ENCODE results near the gene TNFRSF9. TPM values are rescaled to one million over a fixed set of nuclear protein-coding genes. Genes with fewer than 3 reads are reported as not detected.
A peak's percentile ranks its signal among the peaks of the same experiment; 100 is the strongest.

Gene TNFRSF9
- total and polyA plus RNA-seq, 9 of the 15 experiments (the other 6 are each of a cell fraction or from before 2014, with no cell fraction given): 0.04 to 0.29 (median 0.08) TPM; not detected in 1

DNA sequence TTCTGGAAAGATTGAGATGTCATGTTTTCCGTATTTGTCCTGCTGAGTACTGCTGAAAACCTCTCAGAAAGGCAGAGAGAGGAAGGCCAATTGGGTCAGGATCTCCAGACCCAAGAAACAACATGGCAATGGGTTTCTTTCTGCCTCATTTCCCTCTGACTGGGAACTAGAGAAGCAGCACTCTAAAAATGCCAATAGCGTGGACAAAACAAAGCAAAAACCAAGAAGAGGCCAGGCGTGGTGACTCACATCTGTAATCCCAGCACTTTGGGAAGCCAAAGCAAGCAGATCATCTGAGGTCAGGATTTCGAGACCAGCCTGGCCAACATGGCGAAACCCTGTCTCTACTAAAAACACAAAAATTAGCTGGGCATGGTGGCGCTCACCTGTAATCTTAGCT is 18.3 kb downstream of the TNFRSF9 start:
- 9% methylated on average over 6 of the region's 6 CpGs for WGBS (ENCODE audit: insufficient coverage, low coverage, missing lambda C conversion rate)
- H2AFZ ChIP-seq (ENCODE audit: low read depth, low read length): no peak overlapping the region
- FAIRE-seq (peak; percentile 49), DNase-seq (ENCODE audit: extremely low read depth in 1 of 4, low spot score in 3 of 4) (no peak), ATAC-seq (no peak)
- no peak overlapping the region for H3K27ac ChIP-seq (ENCODE audit: extremely low read depth, low read depth, low read length)
- no TSS peak for BruUV-seq (replicated peaks)
- H3K9me3 ChIP-seq (replicated peaks; ENCODE audit: control insufficient read depth, insufficient read depth, low read depth, low read length): no peaks in the 10 kb centered on the region
- H3K36me3 ChIP-seq (ENCODE audit: control insufficient read depth, insufficient read depth, low read length): no peaks in the 10 kb centered on the region
- ChIA-PET POLR2A (interaction anchor here (1.0 kb wide), 2 partner anchors 9 kb away, joined by 3 read pairs; no protein-coding TSS in a partner anchor), CTCF (ENCODE audit: low intra/inter-chr PET ratio) (no interaction called here)
- intact Hi-C loops (cut with micrococcal nuclease): no loop called here
- H3K9me1 ChIP-seq (ENCODE audit: control insufficient read depth, insufficient read depth, low read length): no peaks in the 10 kb centered on the region
- no peak overlapping the region for H3K4me2 ChIP-seq (ENCODE audit: insufficient read depth, low read length)
- no peaks in the 10 kb centered on the region for H4K20me1 ChIP-seq (replicated peaks; ENCODE audit: control insufficient read depth, insufficient read depth, low read length)
- no peak overlapping the region for H3K4me3 ChIP-seq
- peaks cover 25 to 37% of the 10 kb centered on the region in 2 experiments for H3K27me3 ChIP-seq (ENCODE audit: control insufficient read depth in 2 of 2, insufficient read depth in 2 of 2, low read length in 2 of 2)
- H3K79me2 ChIP-seq (ENCODE audit: control insufficient read depth, insufficient read depth, low read length): no peaks in the 10 kb centered on the region
- H3K4me1 ChIP-seq (replicated peaks in 1 of 2; ENCODE audit: control insufficient read depth in 2 of 2, insufficient read depth in 2 of 2, low read length in 2 of 2): no peaks in the 10 kb centered on the region
- H3K9ac ChIP-seq (ENCODE audit: insufficient read depth in 1 of 2, low read depth in 2 of 2, low read length in 2 of 2): no peak overlapping the region
- in situ Hi-C loops (cut with MboI): no loop called here
- TF ChIP-seq ZBED1 (IDR thresholded peaks at IDR 0.05) (no peak), CAMTA2 (CRISPR knock-in tag; conservative IDR thresholded peaks at IDR 0.05) (no peak), ESRRA (IDR thresholded peaks at IDR 0.05; ENCODE audit: borderline replicate concordance, low read depth) (no peak), ZNF318 (IDR thresholded peaks at IDR 0.05; ENCODE audit: borderline replicate concordance in 1 of 2, low read depth in 1 of 2) (no peak)
- TF ChIP-seq, protein P1, sequence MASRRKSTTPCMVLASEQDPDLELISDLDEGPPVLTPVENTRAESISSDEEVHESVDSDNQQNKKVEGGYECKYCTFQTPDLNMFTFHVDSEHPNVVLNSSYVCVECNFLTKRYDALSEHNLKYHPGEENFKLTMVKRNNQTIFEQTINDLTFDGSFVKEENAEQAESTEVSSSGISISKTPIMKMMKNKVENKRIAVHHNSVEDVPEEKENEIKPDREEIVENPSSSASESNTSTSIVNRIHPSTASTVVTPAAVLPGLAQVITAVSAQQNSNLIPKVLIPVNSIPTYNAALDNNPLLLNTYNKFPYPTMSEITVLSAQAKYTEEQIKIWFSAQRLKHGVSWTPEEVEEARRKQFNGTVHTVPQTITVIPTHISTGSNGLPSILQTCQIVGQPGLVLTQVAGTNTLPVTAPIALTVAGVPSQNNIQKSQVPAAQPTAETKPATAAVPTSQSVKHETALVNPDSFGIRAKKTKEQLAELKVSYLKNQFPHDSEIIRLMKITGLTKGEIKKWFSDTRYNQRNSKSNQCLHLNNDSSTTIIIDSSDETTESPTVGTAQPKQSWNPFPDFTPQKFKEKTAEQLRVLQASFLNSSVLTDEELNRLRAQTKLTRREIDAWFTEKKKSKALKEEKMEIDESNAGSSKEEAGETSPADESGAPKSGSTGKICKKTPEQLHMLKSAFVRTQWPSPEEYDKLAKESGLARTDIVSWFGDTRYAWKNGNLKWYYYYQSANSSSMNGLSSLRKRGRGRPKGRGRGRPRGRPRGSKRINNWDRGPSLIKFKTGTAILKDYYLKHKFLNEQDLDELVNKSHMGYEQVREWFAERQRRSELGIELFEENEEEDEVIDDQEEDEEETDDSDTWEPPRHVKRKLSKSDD (conservative IDR thresholded peaks at IDR 0.05; ENCODE audit: low read length): no peak
- TF ChIP-seq, protein P2, sequence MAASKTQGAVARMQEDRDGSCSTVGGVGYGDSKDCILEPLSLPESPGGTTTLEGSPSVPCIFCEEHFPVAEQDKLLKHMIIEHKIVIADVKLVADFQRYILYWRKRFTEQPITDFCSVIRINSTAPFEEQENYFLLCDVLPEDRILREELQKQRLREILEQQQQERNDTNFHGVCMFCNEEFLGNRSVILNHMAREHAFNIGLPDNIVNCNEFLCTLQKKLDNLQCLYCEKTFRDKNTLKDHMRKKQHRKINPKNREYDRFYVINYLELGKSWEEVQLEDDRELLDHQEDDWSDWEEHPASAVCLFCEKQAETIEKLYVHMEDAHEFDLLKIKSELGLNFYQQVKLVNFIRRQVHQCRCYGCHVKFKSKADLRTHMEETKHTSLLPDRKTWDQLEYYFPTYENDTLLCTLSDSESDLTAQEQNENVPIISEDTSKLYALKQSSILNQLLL (CRISPR knock-in tag; IDR thresholded peaks at IDR 0.05; ENCODE audit: borderline replicate concordance): no peak
- TF ChIP-seq, protein P3, sequence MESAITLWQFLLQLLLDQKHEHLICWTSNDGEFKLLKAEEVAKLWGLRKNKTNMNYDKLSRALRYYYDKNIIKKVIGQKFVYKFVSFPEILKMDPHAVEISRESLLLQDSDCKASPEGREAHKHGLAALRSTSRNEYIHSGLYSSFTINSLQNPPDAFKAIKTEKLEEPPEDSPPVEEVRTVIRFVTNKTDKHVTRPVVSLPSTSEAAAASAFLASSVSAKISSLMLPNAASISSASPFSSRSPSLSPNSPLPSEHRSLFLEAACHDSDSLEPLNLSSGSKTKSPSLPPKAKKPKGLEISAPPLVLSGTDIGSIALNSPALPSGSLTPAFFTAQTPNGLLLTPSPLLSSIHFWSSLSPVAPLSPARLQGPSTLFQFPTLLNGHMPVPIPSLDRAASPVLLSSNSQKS (CRISPR knock-in tag; IDR thresholded peaks at IDR 0.05): no peak

Data from K562 (cell line).